Endothelial cell of umbilical vein (primary cell): ENCODE measurements around the gene HYAL3. TPM values are rescaled to one million over a fixed set of nuclear protein-coding genes. Genes with fewer than 3 reads are reported as not detected.

ENCODE experiments used
- BruUV-seq: library from RNA; stranded (reverse); fragments of 400-500 nt; replicated peaks from 2 replicates; lab custom pipeline; 2021; lab: Mats Ljungman, UMichigan
- CTCF ChIA-PET: fragments of 300-600, 350-600 bp; sonication (Branson Sonifier 250); formaldehyde crosslinking; loops from one replicate; lab custom pipeline; 2021; ENCODE audit warnings: antibody characterized with exemption, inconsistent platforms; lab: Charles Lee
- POLR2A ChIA-PET: fragments of 300-600, 350-600 bp; sonication (Branson Sonifier 250); formaldehyde crosslinking; loops from one replicate; lab custom pipeline; 2021; ENCODE audit warnings: antibody characterized with exemption, inconsistent platforms; lab: Charles Lee
- DNase-seq: peaks from one replicate; pipeline ENCODE4 v3.0.0-alpha.2; 2011; ENCODE audit warnings: low read depth, low spot score
- FAIRE-seq: peaks from 2 replicates; lab custom pipeline; 2011; peaks lifted over from hg19 to GRCh38; lab: Jason Lieb, UNC
- H2AFZ ChIP-seq: 2 replicates; pipeline ENCODE4 v1.6.0; 2012; ENCODE audit warnings: low read depth, low read length, control low read depth, inconsistent platforms
- H3K27ac ChIP-seq: 2 replicates; pipeline ENCODE4 v1.5.1; 2011; ENCODE audit warnings: low read depth, mild to moderate bottlenecking, control low read depth, low read length, moderate library complexity; ENCODE audit not compliant: insufficient read depth
- H3K27me3 ChIP-seq, 2 experiments: 2 replicates each; pipeline versions ENCODE4 v1.6.0 to v1.6.1; 2011; ENCODE audit warnings: low read length in 2 of 2, mixed read lengths in 1 of 2; ENCODE audit not compliant: control insufficient read depth in 2 of 2, insufficient read depth in 2 of 2
- H3K36me3 ChIP-seq, 2 experiments: 2 replicates in 1 of 2; 3 replicates in 1 of 2; pipeline ENCODE4 v1.5.1; 2011; ENCODE audit warnings: low read length in 2 of 2, mild to moderate bottlenecking in 1 of 2, moderate library complexity in 1 of 2; ENCODE audit not compliant: control insufficient read depth in 2 of 2, insufficient read depth in 2 of 2; ENCODE audit errors: extremely low read depth in 1 of 2
- H3K4me1 ChIP-seq: 3 replicates; pipeline ENCODE4 v1.5.1; 2011; ENCODE audit warnings: mild to moderate bottlenecking, low read length; ENCODE audit not compliant: control insufficient read depth, insufficient read depth; ENCODE audit errors: extremely low read depth
- H3K4me2 ChIP-seq: 2 replicates; pipeline ENCODE4 v1.6.1; 2011; ENCODE audit warnings: low read length, control low read depth, mixed read lengths; ENCODE audit not compliant: insufficient read depth
- H3K4me3 ChIP-seq, 3 experiments: fragments of 200-600 bp in 1 of 3; sonication (generic), shearing (Covaris generic) in 1 of 3; replicated peaks in 1 of 3; 2 replicates each; pipeline ENCODE4 v1.5.1; 2011 to 2016; ENCODE audit warnings: control low read depth in 3 of 3, low read length in 3 of 3, mild to moderate bottlenecking in 2 of 3, inconsistent platforms in 1 of 3, low read depth in 1 of 3, moderate library complexity in 1 of 3; ENCODE audit not compliant: insufficient read depth in 1 of 3
- H3K79me2 ChIP-seq: 2 replicates; pipeline ENCODE4 v1.6.0; 2012; ENCODE audit warnings: low read length, inconsistent platforms; ENCODE audit not compliant: control insufficient read depth, insufficient read depth
- H3K9ac ChIP-seq: replicated peaks from 2 replicates; pipeline ENCODE3; 2011; ENCODE audit warnings: low read length, control low read depth; ENCODE audit not compliant: insufficient read depth; ENCODE audit errors: extremely low read depth
- H3K9me1 ChIP-seq: replicated peaks from 3 replicates; pipeline ENCODE4 v1.6.0; 2011; ENCODE audit warnings: mild to moderate bottlenecking, low read length; ENCODE audit not compliant: control insufficient read depth, insufficient read depth; ENCODE audit errors: extremely low read depth
- H3K9me3 ChIP-seq: replicated peaks from 2 replicates; pipeline ENCODE4 v1.5.1; 2012; ENCODE audit warnings: low read length, inconsistent platforms; ENCODE audit not compliant: control insufficient read depth, insufficient read depth
- H4K20me1 ChIP-seq: replicated peaks from 2 replicates; pipeline ENCODE3; 2011; ENCODE audit warnings: mild to moderate bottlenecking, low read length; ENCODE audit not compliant: control insufficient read depth, insufficient read depth; ENCODE audit errors: extremely low read depth
- CTCF ChIP-seq, 2 donors: IDR thresholded peaks; 1 replicate in 1 of 2; 2 replicates in 1 of 2; pipeline ENCODE4 v1.5.1; 2011; ENCODE audit warnings: low read length in 2 of 2, mild to moderate bottlenecking in 2 of 2, moderate library complexity in 2 of 2, control low read depth in 1 of 2, inconsistent platforms in 1 of 2, low read depth in 1 of 2; ENCODE audit not compliant: insufficient read depth in 1 of 2; ENCODE audit errors: extremely low read depth in 1 of 2
- EZH2 ChIP-seq: IDR thresholded peaks from 2 replicates; pipeline ENCODE4 v1.6.1; 2012; ENCODE audit warnings: borderline replicate concordance, low read depth, mild to moderate bottlenecking, moderate library complexity, low read length, inconsistent platforms; ENCODE audit not compliant: severe bottlenecking
- FOS ChIP-seq: IDR thresholded peaks from 2 replicates; pipeline ENCODE4 v1.6.1; 2011; ENCODE audit warnings: mild to moderate bottlenecking, low read length, moderate library complexity, borderline replicate concordance; ENCODE audit not compliant: insufficient read depth
- GATA2 ChIP-seq: IDR thresholded peaks from 2 replicates; pipeline ENCODE4 v1.7.0; 2011; ENCODE audit warnings: low read depth, mild to moderate bottlenecking, moderate library complexity, mixed read lengths, low read length; ENCODE audit not compliant: insufficient read length, insufficient read depth
- JUN ChIP-seq: IDR thresholded peaks from 2 replicates; pipeline ENCODE4 v1.6.1; 2011; ENCODE audit warnings: borderline replicate concordance, low read depth; ENCODE audit not compliant: insufficient read length, insufficient read depth
- MAX ChIP-seq: IDR thresholded peaks from 2 replicates; pipeline ENCODE4 v1.6.1; 2011; ENCODE audit not compliant: insufficient read depth, insufficient read length
- MYC ChIP-seq: IDR thresholded peaks from one replicate; pipeline ENCODE4 v1.6.1; 2011; ENCODE audit warnings: mild to moderate bottlenecking, low read depth, low read length
- POLR2A ChIP-seq: IDR thresholded peaks from 2 replicates; pipeline ENCODE4 v1.6.1; 2012; ENCODE audit warnings: low read depth, mild to moderate bottlenecking, control low read depth, low read length
- POLR2AphosphoS5 ChIP-seq: IDR thresholded peaks from 2 replicates; pipeline ENCODE4 v1.6.1; 2012; ENCODE audit warnings: low read depth, mild to moderate bottlenecking, control low read depth, low read length, moderate library complexity; ENCODE audit not compliant: insufficient read depth
- dilution Hi-C: fragments of 300-500 bp; cut with MboI; formaldehyde crosslinking; loops from one replicate; pipeline ENCODE4 v1.15.0; 2019; ENCODE audit warnings: low sequenced_read_pairs; ENCODE audit not compliant: extremely low pct_ligation_motif_present
- intact Hi-C: fragments of 100-400 bp; cut with micrococcal nuclease; formaldehyde crosslinking; loops from one replicate; pipeline ENCODE4 v1.10.0; 2022
- polyA plus RNA-seq, 4 experiments: library from polyadenylated mRNA; depleted of rRNA in 3 of 4; stranded (reverse) in 3 of 4; unstranded in 1 of 4; fragments of >200 nt; gene quantifications; 2 replicates each; pipeline versions ENCODE4 v1.2.1 to v1.2.3, GENCODE V29; 2011 to 2012; ENCODE audit warnings: missing spikeins in 1 of 4
- total RNA-seq: library from RNA; stranded (reverse); gene quantifications from 2 replicates; pipeline ENCODE4 v1.2.3, GENCODE V29; 2021

HYAL3 gene
- total and polyA plus RNA-seq, 2 donors (not counting 3 experiments of a cell fraction or from before 2014, with no cell fraction given): 4.8 to 11.5 TPM

DNA sequence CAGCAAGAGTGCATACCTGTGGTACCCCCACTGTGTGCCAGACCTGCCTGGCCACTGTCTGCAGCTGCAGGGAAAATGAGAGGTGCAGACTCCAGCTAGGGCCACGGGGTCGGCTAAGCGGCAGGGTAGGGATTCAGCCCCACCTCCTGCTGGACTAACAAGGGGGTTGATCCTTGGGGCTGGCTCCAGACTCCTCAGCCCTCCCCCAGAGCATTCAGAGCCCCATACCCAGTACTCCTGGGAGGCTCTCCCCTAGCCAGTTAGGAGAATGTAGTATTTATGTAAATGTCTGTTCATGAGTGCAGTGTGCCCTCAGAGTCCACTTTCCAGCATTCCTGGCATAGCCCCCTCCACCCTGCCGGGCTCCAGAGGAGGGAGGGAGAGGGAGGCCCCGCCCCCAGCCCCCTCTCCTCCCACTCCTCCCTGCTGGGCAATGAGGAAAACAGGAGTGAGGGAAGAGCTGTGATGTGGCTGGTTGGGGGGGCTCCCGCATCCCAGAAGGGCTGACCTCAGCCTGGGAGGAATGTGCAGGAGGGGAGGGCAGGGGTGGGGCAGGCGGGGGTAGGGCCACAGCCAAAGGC is 34.7 kb downstream of the HYAL3 start:
- peaks cover 11% of the 10 kb centered on the region for H3K4me1 ChIP-seq
- no peak overlapping the region for H3K4me2 ChIP-seq
- ChIA-PET POLR2A (interaction anchor here (0.6 to 2.4 kb wide), 2 partner anchors 29 to 69 kb away, joined by 3 to 14 read pairs; partner anchors contain the start of gene GNAI2), CTCF (interaction anchor here (0.8 to 2.3 kb wide), 5 partner anchors 10 to 70 kb away, joined by 3 to 16 read pairs (median 6); no protein-coding TSS in a partner anchor)
- FAIRE-seq (no peak), DNase-seq (peak; percentile 39)
- no peaks in the 10 kb centered on the region for H3K79me2 ChIP-seq
- intact Hi-C loops (loop anchor here (10.0 kb wide), 1 partner anchor 140 kb away; no protein-coding TSS in a partner anchor), dilution Hi-C loops (no loop called here)
- no peaks in the 10 kb centered on the region for H3K36me3 ChIP-seq
- peaks cover 3 to 6% of the 10 kb centered on the region in 2 experiments for H3K27me3 ChIP-seq
- H3K9ac ChIP-seq: no peak overlapping the region
- H3K4me3 ChIP-seq: no peak overlapping the region
- H4K20me1 ChIP-seq: no peaks in the 10 kb centered on the region
- no peak overlapping the region for H3K27ac ChIP-seq
- no peaks in the 10 kb centered on the region for H3K9me1 ChIP-seq
- H2AFZ ChIP-seq: no peak overlapping the region
- BruUV-seq: no TSS peak
- TF ChIP-seq MAX (no peak), GATA2 (no peak), JUN (no peak), FOS (no peak), POLR2AphosphoS5 (no peak), EZH2 (no peak), MYC (no peak), POLR2A (no peak), CTCF (IDR thresholded peaks at IDR 0.05; ENCODE audit: extremely low read depth in 1 of 2, insufficient read depth in 1 of 2, low read depth in 1 of 2, low read length in 2 of 2) (no peak)
- no peaks in the 10 kb centered on the region for H3K9me3 ChIP-seq
